ENCODE results near the gene DEDD.

The DEDD gene

GRCh38 chr1:161085165-161085564 lies 47.3 kb downstream of the DEDD start:
- TF ChIP-seq CTCF (IDR thresholded peaks at IDR 0.05) (no peak), ZFX (IDR thresholded peaks at IDR 0.05; ENCODE audit: borderline replicate concordance) (no peak)
- H3K27ac ChIP-seq: no peak overlapping the region

- no peak overlapping the region for H3K27ac ChIP-seq
- no peak for TF ChIP-seq ZFX (IDR thresholded peaks at IDR 0.05; ENCODE audit: borderline replicate concordance)
- TF ChIP-seq CTCF (IDR thresholded peaks at IDR 0.05): no peak
Measured at GRCh38 chr1:161084597-161084988, 47.9 kb downstream of the DEDD start.

DNA sequence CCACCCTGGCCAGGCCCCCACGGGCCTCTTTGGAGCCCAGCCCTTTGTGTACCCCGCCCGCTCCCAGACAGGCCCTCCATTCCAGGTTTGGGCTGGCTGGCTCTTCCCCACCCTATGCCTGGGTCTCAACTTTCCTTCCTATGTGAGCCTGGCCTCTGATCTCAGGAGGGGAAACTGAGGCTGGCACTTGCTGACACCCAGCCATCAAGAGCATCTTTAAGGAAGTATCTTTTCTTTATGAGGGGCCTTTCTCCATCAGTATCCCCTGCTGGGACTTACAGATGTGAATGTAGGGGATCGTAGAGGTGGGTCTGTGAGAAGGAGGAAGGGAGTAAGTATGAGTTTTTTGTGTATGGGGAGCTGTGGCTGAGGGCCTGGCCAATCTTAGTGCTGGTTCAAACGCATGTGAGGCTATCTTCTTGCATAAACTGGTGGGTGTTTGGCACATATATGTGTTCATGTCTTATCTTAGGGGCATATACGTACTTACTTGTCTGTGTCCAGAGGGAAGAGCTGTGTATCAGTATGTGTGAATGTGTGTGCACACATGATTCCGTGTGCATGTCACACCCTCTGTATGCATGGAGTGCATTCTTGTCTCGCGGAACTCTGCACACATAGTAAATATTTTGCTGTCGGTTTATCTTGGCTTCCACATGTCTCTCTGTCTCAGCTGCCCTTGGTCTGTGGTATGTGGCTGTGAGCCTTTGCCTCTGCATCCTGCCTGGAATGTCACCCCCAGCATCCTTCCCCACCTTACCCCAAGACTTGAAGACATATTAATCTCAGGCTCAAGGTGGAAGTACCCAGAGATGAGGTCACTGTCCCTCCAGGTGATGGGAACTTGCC lies 48.5 kb downstream of the DEDD start:
- H3K27ac ChIP-seq: no peak overlapping the region

DNA sequence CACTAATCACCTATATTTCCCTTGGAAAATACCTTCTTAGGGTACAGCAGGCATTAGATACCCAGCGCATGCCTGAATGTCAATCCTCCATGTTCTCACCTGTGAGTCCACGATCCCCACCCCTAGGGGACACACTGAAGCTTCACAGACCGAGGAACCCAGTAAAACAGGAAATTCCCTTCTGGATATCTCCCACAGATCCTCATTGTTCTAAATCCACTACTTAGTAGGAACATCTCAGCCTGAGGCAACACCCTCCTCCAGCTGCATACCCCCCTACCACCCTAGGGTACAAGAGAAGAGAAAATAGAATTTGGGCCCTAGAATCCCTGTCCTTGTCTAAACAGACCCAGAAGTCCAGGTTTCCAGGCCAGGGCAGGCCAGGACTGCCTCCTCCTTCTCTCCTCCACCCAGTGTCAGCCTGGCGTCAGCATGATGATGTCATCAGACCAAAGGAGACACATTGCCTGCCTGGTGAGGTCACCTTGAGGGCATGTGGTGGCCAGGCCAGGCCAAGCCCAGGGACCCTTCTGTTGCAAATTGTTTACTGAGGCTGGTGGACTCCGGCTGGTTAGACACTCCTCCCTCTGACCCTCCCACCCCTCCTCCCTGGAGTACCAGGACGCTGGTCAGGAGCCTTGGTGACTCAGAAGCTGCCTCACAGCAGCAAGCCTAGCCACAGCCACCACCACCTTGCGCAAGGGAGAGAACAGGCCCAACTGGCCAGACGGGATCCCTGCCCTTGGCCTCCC lies 49.3 kb downstream of the DEDD start:
- TF ChIP-seq ZFX (IDR thresholded peaks at IDR 0.05; ENCODE audit: borderline replicate concordance) (no peak), CTCF (IDR thresholded peaks at IDR 0.05) (no peak)
- H3K27ac ChIP-seq: no peak overlapping the region

More for the DNA sequence above, 48.5 kb downstream of the DEDD start:
- TF ChIP-seq CTCF (IDR thresholded peaks at IDR 0.05): no peak
- no peak for TF ChIP-seq ZFX (IDR thresholded peaks at IDR 0.05; ENCODE audit: borderline replicate concordance)

- no peak overlapping the region for H3K27ac ChIP-seq
- no peak for TF ChIP-seq ZFX (IDR thresholded peaks at IDR 0.05; ENCODE audit: borderline replicate concordance)
- no peak for TF ChIP-seq CTCF (IDR thresholded peaks at IDR 0.05)
Measured at GRCh38 chr1:161082483-161082882, 50.0 kb downstream of the DEDD start.

- no peak overlapping the region for H3K27ac ChIP-seq
- TF ChIP-seq ZFX (IDR thresholded peaks at IDR 0.05; ENCODE audit: borderline replicate concordance) (no peak), CTCF (IDR thresholded peaks at IDR 0.05) (no peak)
Measured at GRCh38 chr1:161081519-161081918, 50.9 kb downstream of the DEDD start.
